ACHN (cell line): ENCODE results near the gene CCNF.
"Not testable (repeated sequence)": the region's sequence is repeated elsewhere in the genome, so short reads cannot be mapped to it uniquely, and the experiment has no call there.

ENCODE experiments used
- DNase-seq: peaks from one replicate; pipeline ENCODE4 v3.0.0-alpha.2; 2015
- in situ Hi-C: cut with HindIII; loops from 2 replicates; pipeline ENCODE4 v1.10.0; 2017; ENCODE audit warnings: low sequenced_read_pairs, low pct_ligation_motif_present, low pct_unique_long_range_greater_than_20kb

The CCNF gene

GRCh38 chr16:2475413-2476344, 46.4 kb downstream of the CCNF start:
- DNase-seq: no peak

GRCh38 chr16:2476345-2476720, 47.1 kb downstream of the CCNF start:
- DNase-seq: no peak
- in situ Hi-C loops: no loop called here

More at GRCh38 chr16:2475413-2476344, 46.4 kb downstream of the CCNF start:
- in situ Hi-C loops: no loop called here

- no peak for DNase-seq
- in situ Hi-C loops: no loop called here
Observed at GRCh38 chr16:2476741-2477140, 47.5 kb downstream of the CCNF start.

GRCh38 chr16:2477327-2477726, 48.1 kb downstream of the CCNF start:
- in situ Hi-C loops: no loop called here
- DNase-seq: no peak

GRCh38 chr16:2478279-2478678, 49.0 kb downstream of the CCNF start:
- in situ Hi-C loops: no loop called here
- no peak for DNase-seq

GRCh38 chr16:2479996-2480395, 50.7 kb downstream of the CCNF start:
- in situ Hi-C loops, DNase-seq: not testable (repeated sequence)

- in situ Hi-C loops: no loop called here
- no peak for DNase-seq
Observed at GRCh38 chr16:2480948-2481347, 51.7 kb downstream of the CCNF start.

- in situ Hi-C loops: no loop called here
- no peak for DNase-seq
Observed at GRCh38 chr16:2481676-2482075, 52.4 kb downstream of the CCNF start.

- DNase-seq: no peak
- in situ Hi-C loops: no loop called here
Observed at GRCh38 chr16:2482249-2482648, 53.0 kb downstream of the CCNF start.

- no peak for DNase-seq
- in situ Hi-C loops: no loop called here
Observed at GRCh38 chr16:2482708-2483534, 53.7 kb downstream of the CCNF start.

GRCh38 chr16:2483939-2484897, 55.0 kb downstream of the CCNF start:
- DNase-seq: no peak
- in situ Hi-C loops: no loop called here

- in situ Hi-C loops: no loop called here
- DNase-seq: no peak
Observed at GRCh38 chr16:2484898-2485508, 55.8 kb downstream of the CCNF start.

- in situ Hi-C loops: no loop called here
- DNase-seq: no peak
Observed at GRCh38 chr16:2485811-2486507, 56.7 kb downstream of the CCNF start.

GRCh38 chr16:2486645-2487516, 57.6 kb downstream of the CCNF start:
- in situ Hi-C loops: no loop called here
- no peak for DNase-seq

GRCh38 chr16:2487517-2487842, 58.2 kb downstream of the CCNF start:
- DNase-seq: no peak
- in situ Hi-C loops: no loop called here

- no peak for DNase-seq
- in situ Hi-C loops: no loop called here
Observed at GRCh38 chr16:2487903-2488531, 58.8 kb downstream of the CCNF start.
